ENCODE results near the gene CORT. TPM values are rescaled to one million over a fixed set of nuclear protein-coding genes. Genes with fewer than 3 reads are reported as not detected.
"Not testable (repeated sequence)": the region's sequence is repeated elsewhere in the genome, so short reads cannot be mapped to it uniquely, and the experiment has no call there.

CORT gene
- polyA plus RNA-seq (2013, experiment 1 of 2; ENCODE audit: insufficient read length) = 0.19 TPM
- polyA plus RNA-seq (2013, experiment 2 of 2; ENCODE audit: insufficient read length) = 0.22 TPM

- DNase-seq = no peak
These were observed at the start of gene CORT for GRCh38 chr1:10449751-10450150. Gene CORT (plus strand): TSS chr1:10450031. CDS start chr1:10450224, 193 bp downstream.

- peak; percentile 49 for DNase-seq
These were observed 48.5 kb upstream of the CORT start for GRCh38 chr1:10401281-10401680.

- DNase-seq = no peak
These were observed 47.0 kb upstream of the CORT start for GRCh38 chr1:10402729-10403274.

GRCh38 chr1:10407201-10407600 lies 42.6 kb upstream of the CORT start:
- DNase-seq = no peak

- DNase-seq = peak; percentile 61
These were observed 34.5 kb upstream of the CORT start for GRCh38 chr1:10415211-10415930.

GRCh38 chr1:10415967-10416366 lies 33.9 kb upstream of the CORT start:
- DNase-seq = not testable (repeated sequence)

- DNase-seq = not testable (repeated sequence)
These were observed 31.1 kb upstream of the CORT start for GRCh38 chr1:10418741-10419140.

GRCh38 chr1:10419351-10419750 lies 30.5 kb upstream of the CORT start:
- no peak for DNase-seq

GRCh38 chr1:10421637-10422036 lies 28.2 kb upstream of the CORT start:
- DNase-seq = no peak

- peak; percentile 26 for DNase-seq
These were observed 25.8 kb upstream of the CORT start for GRCh38 chr1:10424034-10424433.

- DNase-seq = no peak
These were observed 25.2 kb upstream of the CORT start for GRCh38 chr1:10424651-10425050.

GRCh38 chr1:10425826-10426534 lies 23.9 kb upstream of the CORT start:
- not testable (repeated sequence) for DNase-seq

GRCh38 chr1:10426535-10426848 lies 23.3 kb upstream of the CORT start:
- not testable (repeated sequence) for DNase-seq

GRCh38 chr1:10428984-10429383 lies 20.8 kb upstream of the CORT start:
- DNase-seq = no peak

- DNase-seq = no peak
These were observed 20.0 kb upstream of the CORT start for GRCh38 chr1:10429868-10430215.

- DNase-seq = peak; percentile 84
These were observed 19.4 kb upstream of the CORT start, which contains the start of gene CENPS for GRCh38 chr1:10430216-10431069. Gene CENPS (plus strand): TSS chr1:10430433. CDS start chr1:10430518, 85 bp downstream.

GRCh38 chr1:10431070-10431730 lies 18.6 kb upstream of the CORT start:
- DNase-seq = no peak

- DNase-seq = no peak
These were observed 16.7 kb upstream of the CORT start for GRCh38 chr1:10432910-10433700.

- DNase-seq = no peak
These were observed 16.0 kb upstream of the CORT start for GRCh38 chr1:10433790-10434189.

GRCh38 chr1:10434590-10434989 lies 15.2 kb upstream of the CORT start:
- no peak for DNase-seq

- no peak for DNase-seq
These were observed 12.8 kb upstream of the CORT start for GRCh38 chr1:10437052-10437451.

All from fibroblast of skin of abdomen (primary cell).